ENCODE measurements around the gene SPRY2. TPM values are rescaled to one million over a fixed set of nuclear protein-coding genes. Genes with fewer than 3 reads are reported as not detected.

The SPRY2 gene
- total and polyA plus RNA-seq, 2 of the 13 experiments (the other 11 are each of a cell fraction or from before 2014, with no cell fraction given), result 7.4 to 25.1 TPM

DNA sequence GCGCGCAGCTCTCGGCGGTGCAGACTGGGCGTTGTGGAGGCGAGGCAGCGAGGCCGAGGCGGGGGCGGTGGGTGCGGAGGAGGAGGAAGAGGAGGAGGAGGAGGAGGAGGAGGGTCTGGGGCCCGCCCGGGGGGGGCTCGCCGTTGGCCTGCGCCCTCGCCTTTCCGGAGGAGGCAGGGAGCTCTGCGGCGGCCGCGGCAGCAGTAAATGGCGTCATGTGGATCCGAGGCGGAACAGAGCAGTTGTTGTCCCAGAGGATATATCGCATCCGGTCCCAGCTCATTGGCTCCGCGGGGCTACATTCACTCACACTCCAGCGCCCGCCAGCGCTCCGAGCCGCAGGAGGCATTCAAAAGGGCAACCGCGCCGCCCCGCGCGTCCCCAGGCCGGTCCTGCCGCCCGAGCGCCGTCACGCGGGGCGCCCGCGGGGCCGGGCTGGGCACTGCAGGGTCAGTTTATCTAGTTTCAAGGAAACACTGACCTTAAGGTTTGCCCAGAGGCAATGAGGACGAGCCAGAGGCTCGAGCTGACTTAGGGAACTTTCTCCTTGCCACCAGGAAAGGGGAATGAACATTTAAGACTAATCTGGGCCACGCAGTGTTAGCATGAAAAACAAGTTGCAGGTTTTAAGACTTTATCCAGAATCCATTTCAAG is at the start of gene SPRY2 (continued):
- TF ChIP-seq KDM2A (CRISPR knock-in tag; IDR thresholded peaks at IDR 0.05; ENCODE audit: borderline replicate concordance, low read depth), result peak; percentile 67
- peak; percentile 82 for TF ChIP-seq SAP130 (CRISPR knock-in tag; IDR thresholded peaks at IDR 0.05; ENCODE audit: low read depth)
- TF ChIP-seq, protein P1, sequence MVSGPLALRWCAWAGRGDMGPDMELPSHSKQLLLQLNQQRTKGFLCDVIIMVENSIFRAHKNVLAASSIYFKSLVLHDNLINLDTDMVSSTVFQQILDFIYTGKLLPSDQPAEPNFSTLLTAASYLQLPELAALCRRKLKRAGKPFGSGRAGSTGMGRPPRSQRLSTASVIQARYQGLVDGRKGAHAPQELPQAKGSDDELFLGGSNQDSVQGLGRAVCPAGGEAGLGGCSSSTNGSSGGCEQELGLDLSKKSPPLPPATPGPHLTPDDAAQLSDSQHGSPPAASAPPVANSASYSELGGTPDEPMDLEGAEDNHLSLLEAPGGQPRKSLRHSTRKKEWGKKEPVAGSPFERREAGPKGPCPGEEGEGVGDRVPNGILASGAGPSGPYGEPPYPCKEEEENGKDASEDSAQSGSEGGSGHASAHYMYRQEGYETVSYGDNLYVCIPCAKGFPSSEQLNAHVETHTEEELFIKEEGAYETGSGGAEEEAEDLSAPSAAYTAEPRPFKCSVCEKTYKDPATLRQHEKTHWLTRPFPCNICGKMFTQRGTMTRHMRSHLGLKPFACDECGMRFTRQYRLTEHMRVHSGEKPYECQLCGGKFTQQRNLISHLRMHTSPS (CRISPR knock-in tag; IDR thresholded peaks at IDR 0.05; ENCODE audit: low read depth), result peak; percentile 22; the same call in 1 of the 2 replicates
- TF ChIP-seq, protein P2, sequence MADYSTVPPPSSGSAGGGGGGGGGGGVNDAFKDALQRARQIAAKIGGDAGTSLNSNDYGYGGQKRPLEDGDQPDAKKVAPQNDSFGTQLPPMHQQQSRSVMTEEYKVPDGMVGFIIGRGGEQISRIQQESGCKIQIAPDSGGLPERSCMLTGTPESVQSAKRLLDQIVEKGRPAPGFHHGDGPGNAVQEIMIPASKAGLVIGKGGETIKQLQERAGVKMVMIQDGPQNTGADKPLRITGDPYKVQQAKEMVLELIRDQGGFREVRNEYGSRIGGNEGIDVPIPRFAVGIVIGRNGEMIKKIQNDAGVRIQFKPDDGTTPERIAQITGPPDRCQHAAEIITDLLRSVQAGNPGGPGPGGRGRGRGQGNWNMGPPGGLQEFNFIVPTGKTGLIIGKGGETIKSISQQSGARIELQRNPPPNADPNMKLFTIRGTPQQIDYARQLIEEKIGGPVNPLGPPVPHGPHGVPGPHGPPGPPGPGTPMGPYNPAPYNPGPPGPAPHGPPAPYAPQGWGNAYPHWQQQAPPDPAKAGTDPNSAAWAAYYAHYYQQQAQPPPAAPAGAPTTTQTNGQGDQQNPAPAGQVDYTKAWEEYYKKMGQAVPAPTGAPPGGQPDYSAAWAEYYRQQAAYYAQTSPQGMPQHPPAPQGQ (CRISPR knock-in tag; IDR thresholded peaks at IDR 0.05; ENCODE audit: borderline replicate concordance), result no peak
- no peak for TF ChIP-seq ZNF839 (CRISPR knock-in tag; IDR thresholded peaks at IDR 0.05; ENCODE audit: borderline replicate concordance)
- peak; percentile 34 for TF ChIP-seq XRCC5 (optimal IDR thresholded peaks at IDR 0.05; ENCODE audit: low read length)
- no peak; the same call in 1 of the 2 replicates for TF ChIP-seq ZMYM3 (CRISPR knock-in tag; IDR thresholded peaks at IDR 0.05)
- TF ChIP-seq ZNF282 (IDR thresholded peaks at IDR 0.05; ENCODE audit: partially characterized antibody), result no peak
- 0 out of 2 replicates have a peak, but pooled peaks have one; percentile 47 for TF ChIP-seq FOXK2 (IDR thresholded peaks at IDR 0.05)
- no peak for TF ChIP-seq MBD4 (IDR thresholded peaks at IDR 0.05; ENCODE audit: borderline replicate concordance, low read length)
- TF ChIP-seq SMYD3 (CRISPR knock-in tag; IDR thresholded peaks at IDR 0.05), result no peak
- TF ChIP-seq ZNF549 (CRISPR knock-in tag; IDR thresholded peaks at IDR 0.05), result no peak
- peak; percentile 31; the same call in 1 of the 2 replicates for TF ChIP-seq SPEN (CRISPR knock-in tag; IDR thresholded peaks at IDR 0.05; ENCODE audit: low read depth)
- no peak for TF ChIP-seq ZNF253 (CRISPR knock-in tag; IDR thresholded peaks at IDR 0.05; ENCODE audit: borderline replicate concordance)
- peak; percentile 66 for TF ChIP-seq RBM39 (IDR thresholded peaks at IDR 0.05; ENCODE audit: low read depth, low read length, poor library complexity, severe bottlenecking)
- TF ChIP-seq BHLHE40 (IDR thresholded peaks at IDR 0.05; ENCODE audit: low read length), result peak; percentile 3; the same call in 1 of the 2 replicates
- TF ChIP-seq ASH2L (IDR thresholded peaks at IDR 0.05; ENCODE audit: insufficient read length, low read depth, low read length), result peak; percentile 34
- peak; percentile 64 for TF ChIP-seq YEATS4 (CRISPR knock-in tag; IDR thresholded peaks at IDR 0.05; ENCODE audit: borderline replicate concordance)
- TF ChIP-seq, protein P3, sequence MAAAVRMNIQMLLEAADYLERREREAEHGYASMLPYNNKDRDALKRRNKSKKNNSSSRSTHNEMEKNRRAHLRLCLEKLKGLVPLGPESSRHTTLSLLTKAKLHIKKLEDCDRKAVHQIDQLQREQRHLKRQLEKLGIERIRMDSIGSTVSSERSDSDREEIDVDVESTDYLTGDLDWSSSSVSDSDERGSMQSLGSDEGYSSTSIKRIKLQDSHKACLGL (CRISPR knock-in tag; IDR thresholded peaks at IDR 0.05), result 0 out of 2 replicates have a peak, but pooled peaks have one; percentile 11
- TF ChIP-seq KMT2A (CRISPR knock-in tag; IDR thresholded peaks at IDR 0.05), result peak; percentile 45; the same call in 1 of the 2 replicates
- no peak for TF ChIP-seq FOXP1 (IDR thresholded peaks at IDR 0.05)
- TF ChIP-seq FOXP1 (CRISPR knock-in tag; IDR thresholded peaks at IDR 0.05), result peak; percentile 9; the same call in 1 of the 2 replicates
- peak; percentile 61; the same call in 1 of the 2 replicates for TF ChIP-seq FOXO1 (CRISPR knock-in tag; IDR thresholded peaks at IDR 0.05)
- peak; percentile 41; the same call in 1 of the 2 replicates for TF ChIP-seq SP2 (CRISPR knock-in tag; IDR thresholded peaks at IDR 0.05)
- TF ChIP-seq, protein P4, sequence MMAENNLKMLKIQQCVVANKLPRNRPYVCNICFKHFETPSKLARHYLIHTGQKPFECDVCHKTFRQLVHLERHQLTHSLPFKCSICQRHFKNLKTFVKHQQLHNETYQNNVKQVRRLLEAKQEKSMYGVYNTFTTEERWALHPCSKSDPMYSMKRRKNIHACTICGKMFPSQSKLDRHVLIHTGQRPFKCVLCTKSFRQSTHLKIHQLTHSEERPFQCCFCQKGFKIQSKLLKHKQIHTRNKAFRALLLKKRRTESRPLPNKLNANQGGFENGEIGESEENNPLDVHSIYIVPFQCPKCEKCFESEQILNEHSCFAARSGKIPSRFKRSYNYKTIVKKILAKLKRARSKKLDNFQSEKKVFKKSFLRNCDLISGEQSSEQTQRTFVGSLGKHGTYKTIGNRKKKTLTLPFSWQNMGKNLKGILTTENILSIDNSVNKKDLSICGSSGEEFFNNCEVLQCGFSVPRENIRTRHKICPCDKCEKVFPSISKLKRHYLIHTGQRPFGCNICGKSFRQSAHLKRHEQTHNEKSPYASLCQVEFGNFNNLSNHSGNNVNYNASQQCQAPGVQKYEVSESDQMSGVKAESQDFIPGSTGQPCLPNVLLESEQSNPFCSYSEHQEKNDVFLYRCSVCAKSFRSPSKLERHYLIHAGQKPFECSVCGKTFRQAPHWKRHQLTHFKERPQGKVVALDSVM (CRISPR knock-in tag; IDR thresholded peaks at IDR 0.05), result peak; percentile 32; the same call in 1 of the 2 replicates
- peak; percentile 93 for TF ChIP-seq ETV5 (CRISPR knock-in tag; IDR thresholded peaks at IDR 0.05; ENCODE audit: borderline replicate concordance)

Data from HepG2 (cell line).